ENCODE results near the gene THADA. TPM values are rescaled to one million over a fixed set of nuclear protein-coding genes. Genes with fewer than 3 reads are reported as not detected.

THADA gene
- total RNA-seq, 1 donor from 2014 or later, result 28.3 TPM

- H3K4me3 Mint-ChIP-seq (ENCODE audit: unreplicated experiment), result no peak overlapping the region
- DNase-seq (ENCODE audit: extremely low spot score, unreplicated experiment), result no peak
- no peak for TF ChIP-seq CTCF (IDR thresholded peaks at IDR 0.05)
- peaks cover 25% of the 10 kb centered on the region for H3K36me3 Mint-ChIP-seq (ENCODE audit: unreplicated experiment)
- no peaks in the 10 kb centered on the region for H3K4me1 Mint-ChIP-seq (ENCODE audit: unreplicated experiment)
- no peaks in the 10 kb centered on the region for H3K27me3 Mint-ChIP-seq (ENCODE audit: unreplicated experiment)
- no peaks in the 10 kb centered on the region for H3K9me3 Mint-ChIP-seq (ENCODE audit: unreplicated experiment)
- no peak overlapping the region for H3K27ac Mint-ChIP-seq (ENCODE audit: unreplicated experiment)
Measured at GRCh38 chr2:43531251-43531650, 64.6 kb downstream of the THADA start.

- Mint-ChIP-seq H3K27me3 (ENCODE audit: unreplicated experiment) (no peaks in the 10 kb centered on the region), H3K36me3 (ENCODE audit: unreplicated experiment) (peaks cover 22% of the 10 kb centered on the region), H3K27ac (ENCODE audit: unreplicated experiment) (no peak overlapping the region), H3K4me1 (ENCODE audit: unreplicated experiment) (peaks cover 5% of the 10 kb centered on the region), H3K4me3 (ENCODE audit: unreplicated experiment) (no peak overlapping the region), H3K9me3 (ENCODE audit: unreplicated experiment) (peaks cover 5% of the 10 kb centered on the region)
- DNase-seq (ENCODE audit: extremely low spot score, unreplicated experiment), result no peak
- no peak for TF ChIP-seq CTCF (IDR thresholded peaks at IDR 0.05)
Measured at GRCh38 chr2:43526994-43527393, 68.8 kb downstream of the THADA start.

- H3K4me1 Mint-ChIP-seq (ENCODE audit: unreplicated experiment), result peaks cover 5% of the 10 kb centered on the region
- no peaks in the 10 kb centered on the region for H3K27me3 Mint-ChIP-seq (ENCODE audit: unreplicated experiment)
- H3K36me3 Mint-ChIP-seq (ENCODE audit: unreplicated experiment), result peaks cover 19% of the 10 kb centered on the region
- TF ChIP-seq CTCF (IDR thresholded peaks at IDR 0.05), result no peak
- no peak for DNase-seq (ENCODE audit: extremely low spot score, unreplicated experiment)
- no peak overlapping the region for H3K4me3 Mint-ChIP-seq (ENCODE audit: unreplicated experiment)
- no peak overlapping the region for H3K27ac Mint-ChIP-seq (ENCODE audit: unreplicated experiment)
- H3K9me3 Mint-ChIP-seq (ENCODE audit: unreplicated experiment), result peaks cover 5% of the 10 kb centered on the region
Measured at GRCh38 chr2:43525506-43525905, 70.3 kb downstream of the THADA start.

GRCh38 chr2:43524177-43524965, 71.5 kb downstream of the THADA start:
- TF ChIP-seq CTCF (IDR thresholded peaks at IDR 0.05), result peak; percentile 33
- Mint-ChIP-seq H3K9me3 (ENCODE audit: unreplicated experiment) (peaks cover 5% of the 10 kb centered on the region), H3K4me1 (ENCODE audit: unreplicated experiment) (peaks cover 15% of the 10 kb centered on the region), H3K36me3 (ENCODE audit: unreplicated experiment) (peaks cover 19% of the 10 kb centered on the region), H3K4me3 (ENCODE audit: unreplicated experiment) (no peak overlapping the region), H3K27ac (ENCODE audit: unreplicated experiment) (no peak overlapping the region), H3K27me3 (ENCODE audit: unreplicated experiment) (no peaks in the 10 kb centered on the region)
- no peak for DNase-seq (ENCODE audit: extremely low spot score, unreplicated experiment)

GRCh38 chr2:43522177-43522576, 73.7 kb downstream of the THADA start:
- Mint-ChIP-seq H3K27me3 (ENCODE audit: unreplicated experiment) (no peaks in the 10 kb centered on the region), H3K9me3 (ENCODE audit: unreplicated experiment) (peaks cover 5% of the 10 kb centered on the region), H3K36me3 (ENCODE audit: unreplicated experiment) (peaks cover 19% of the 10 kb centered on the region), H3K27ac (ENCODE audit: unreplicated experiment) (no peak overlapping the region), H3K4me3 (ENCODE audit: unreplicated experiment) (no peak overlapping the region), H3K4me1 (ENCODE audit: unreplicated experiment) (peaks cover 25% of the 10 kb centered on the region)
- no peak for TF ChIP-seq CTCF (IDR thresholded peaks at IDR 0.05)
- DNase-seq (ENCODE audit: extremely low spot score, unreplicated experiment), result no peak

All from osteocyte (in vitro differentiated cells).